HepG2 (cell line): Measurements from ENCODE around the gene DSCAM. TPM values are rescaled to one million over a fixed set of nuclear protein-coding genes. Genes with fewer than 3 reads are reported as not detected.
A peak's percentile ranks its signal among the peaks of the same experiment; 100 is the strongest.
"Not testable (repeated sequence)": the region's sequence is repeated elsewhere in the genome, so short reads cannot be mapped to it uniquely, and the experiment has no call there.

Source experiments
- ATAC-seq: fragments of 200-7000 bp; cut with Tn5 transposase; 3 replicates; pipeline ENCODE4 v1.9.1; 2020; ENCODE audit warnings: mild to moderate bottlenecking, moderate library complexity
- BruUV-seq: library from RNA; stranded (reverse); fragments of 400-500 nt; replicated peaks from 2 replicates; lab custom pipeline; 2021; lab: Mats Ljungman, UMichigan
- CTCF ChIA-PET: fragments of 300-600 bp; formaldehyde crosslinking; extraction: SDS; loops from one replicate; lab custom pipeline; 2021; ENCODE audit warnings: low total read pairs, inconsistent platforms, low intra/inter-chr PET ratio; lab: Yijun Ruan, JAX
- POLR2A ChIA-PET: fragments of 350-600 bp; sonication (Branson Sonifier 250); formaldehyde crosslinking; loops from one replicate; lab custom pipeline; 2020; ENCODE audit warnings: antibody characterized with exemption, inconsistent platforms; lab: Yijun Ruan, JAX
- DNase-seq: peaks from one replicate; pipeline ENCODE4 v3.0.0-alpha.2; 2015; ENCODE audit warnings: low spot score
- FAIRE-seq: peaks from 3 replicates; lab custom pipeline; 2011; peaks lifted over from hg19 to GRCh38; lab: Jason Lieb, UNC
- H2AFZ ChIP-seq: one replicate; pipeline ENCODE4 v1.6.1; 2011; ENCODE audit warnings: low read length, inconsistent platforms
- H3K27ac ChIP-seq: fragments of 300-600 bp; 3 replicates; pipeline ENCODE4 v1.8.0; 2011; ENCODE audit warnings: mixed run types, mild to moderate bottlenecking, mixed read lengths, low read length, inconsistent platforms; ENCODE audit not compliant: insufficient read depth; ENCODE audit errors: extremely low read length
- H3K27me3 ChIP-seq, 2 experiments: fragments of 200-600 bp in 1 of 2; 2 replicates in 1 of 2; 3 replicates in 1 of 2; pipeline versions ENCODE4 v1.6.0 to v1.8.0; 2011; ENCODE audit warnings: low read length in 2 of 2, mild to moderate bottlenecking in 2 of 2, moderate library complexity in 2 of 2, inconsistent platforms in 1 of 2; ENCODE audit not compliant: insufficient read depth in 2 of 2, control insufficient read depth in 1 of 2
- H3K36me3 ChIP-seq, 2 experiments: fragments of 200-600 bp in 1 of 2; replicated peaks in 1 of 2; 2 replicates in 1 of 2; 3 replicates in 1 of 2; pipeline versions ENCODE4 v1.5.1 to v1.8.0; 2011; ENCODE audit warnings: low read length in 2 of 2, inconsistent platforms in 1 of 2; ENCODE audit not compliant: insufficient read depth in 2 of 2, control insufficient read depth in 1 of 2
- H3K4me1 ChIP-seq: 2 replicates; pipeline ENCODE4 v1.5.1; 2012; ENCODE audit warnings: low read length, inconsistent platforms; ENCODE audit not compliant: insufficient read depth
- H3K4me2 ChIP-seq: 2 replicates; pipeline ENCODE4 v1.6.0; 2011; ENCODE audit warnings: low read depth, low read length, inconsistent platforms
- H3K4me3 ChIP-seq, 3 experiments: fragments of 200-600 bp in 1 of 3; sonication (generic), shearing (Covaris generic) in 1 of 3; replicated peaks in 1 of 3; 2 replicates each; pipeline ENCODE4 v1.5.1; 2011 to 2016; ENCODE audit warnings: low read length in 3 of 3, inconsistent platforms in 2 of 3, low read depth in 2 of 3, mild to moderate bottlenecking in 2 of 3, control low read depth in 1 of 3, mixed read lengths in 1 of 3; ENCODE audit not compliant: insufficient read depth in 1 of 3
- H3K79me2 ChIP-seq: one replicate; pipeline ENCODE4 v1.6.1; 2011; ENCODE audit warnings: low read length, inconsistent platforms; ENCODE audit not compliant: insufficient read depth
- H3K9ac ChIP-seq: 2 replicates; pipeline ENCODE4 v1.6.0; 2011; ENCODE audit warnings: mild to moderate bottlenecking, low read depth, low read length, inconsistent platforms; ENCODE audit not compliant: insufficient read depth
- H3K9me3 ChIP-seq: 2 replicates; pipeline ENCODE4 v1.5.1; 2012; ENCODE audit warnings: mild to moderate bottlenecking, low read length
- H4K20me1 ChIP-seq: 2 replicates; pipeline ENCODE4 v1.6.0; 2011; ENCODE audit warnings: inconsistent platforms, mild to moderate bottlenecking, low read length, moderate library complexity; ENCODE audit not compliant: insufficient read depth
- MAFF ChIP-seq: IDR thresholded peaks from 2 replicates; pipeline ENCODE4 v1.6.1; 2011; ENCODE audit warnings: low read depth, low read length, improper control_type of control experiment
- MAFK ChIP-seq, 2 experiments: IDR thresholded peaks in 1 of 2; conservative IDR thresholded peaks in 1 of 2; 2 replicates each; pipeline ENCODE4 v1.6.1; 2011; ENCODE audit warnings: improper control_type of control experiment in 2 of 2, low read length in 2 of 2
- PHB2 ChIP-seq: fragments of 450-650 bp; IDR thresholded peaks from 2 replicates; pipeline ENCODE4 v1.6.1; 2018; ENCODE audit not compliant: partially characterized antibody
- ZNF670 ChIP-seq: sonication (generic); formaldehyde crosslinking; IDR thresholded peaks from 2 replicates; pipeline ENCODE4 v1.8.0; 2022; ENCODE audit warnings: mild to moderate bottlenecking, missing genetic modification reagents, borderline replicate concordance
- WGBS: methylation state at CpG from one replicate; pipeline ENCODE4 v1.1.6; 2017; ENCODE audit warnings: low lambda C conversion rate; 5-methylcytosine and 5-hydroxymethylcytosine counted together
- in situ Hi-C: cut with HindIII; loops from 2 replicates; pipeline ENCODE4 v1.10.0; 2017; ENCODE audit warnings: low pct_unique_long_range_greater_than_20kb; ENCODE audit not compliant: extremely low pct_ligation_motif_present
- intact Hi-C: fragments of 100-400 bp; cut with micrococcal nuclease; formaldehyde crosslinking; loops from one replicate; pipeline ENCODE4 v1.10.0; 2022; ENCODE audit not compliant: unreplicated experiment
- polyA plus RNA-seq, 8 experiments: library from polyadenylated mRNA; depleted of rRNA in 3 of 8; stranded (reverse) in 7 of 8; unstranded in 1 of 8; fragments of >200 nt; fragmentation: Illumina TruSeq in 4 of 8; extraction: Trizol in 4 of 8; gene quantifications; 2 replicates each; pipeline versions ENCODE4 v1.2.1 to v1.2.3, GENCODE V29; 2011 to 2016; ENCODE audit warnings: low read depth in 4 of 8, missing spikeins in 1 of 8, mixed read lengths in 1 of 8; ENCODE audit not compliant: insufficient read depth in 1 of 8
- total RNA-seq, 5 experiments: library from RNA; depleted of rRNA; stranded (reverse); fragments of >200 nt; fragmentation: Illumina TruSeq; extraction: Trizol; gene quantifications; 2 replicates each; pipeline ENCODE4 v1.2.3, GENCODE V29; 2016; ENCODE audit warnings: low read depth in 1 of 5
- TF ChIP-seq, protein P1 (sequence below): IDR thresholded peaks from 2 replicates; pipeline ENCODE4 v1.6.1; 2016

The DSCAM gene
- total and polyA plus RNA-seq, 2 of the 13 experiments (the other 11 are each of a cell fraction or from before 2014, with no cell fraction given), result not detected

DNA sequence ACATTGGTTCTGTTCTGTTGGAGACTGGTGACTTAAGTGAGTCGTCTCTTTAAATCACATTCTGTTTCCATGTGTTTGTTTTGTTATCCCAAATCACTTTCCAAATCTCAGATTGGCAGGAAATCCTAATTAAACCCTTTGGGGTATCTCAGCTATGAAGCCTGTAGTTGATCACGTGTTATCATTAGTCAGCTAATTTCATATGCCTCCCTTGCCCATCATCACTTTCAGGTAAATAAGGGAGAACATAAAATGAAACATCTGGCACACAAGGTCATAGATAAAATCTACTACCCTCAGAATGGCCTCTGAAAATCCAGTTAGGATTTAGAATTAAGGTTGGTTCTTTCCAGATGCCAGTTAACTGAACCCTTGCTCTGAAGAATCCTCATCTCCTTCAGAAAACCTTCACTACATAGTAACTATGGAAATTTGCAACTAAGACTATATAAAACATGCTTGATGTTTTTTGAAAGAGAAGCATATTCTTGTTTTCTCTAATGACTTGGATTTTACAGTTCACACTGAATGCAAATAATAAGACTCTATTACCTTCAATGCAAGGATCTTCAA, 401.5 kb downstream of the DSCAM start:
- no peak for FAIRE-seq
- in situ Hi-C loops, result no loop called here
- Histone ChIP-seq H2AFZ (no peak overlapping the region), H3K4me3 (no peak overlapping the region), H3K79me2 (no peaks in the 10 kb centered on the region), H3K27me3 (no peaks in the 10 kb centered on the region), H3K36me3 (no peaks in the 10 kb centered on the region), H3K4me1 (no peaks in the 10 kb centered on the region), H3K4me2 (no peak overlapping the region), H4K20me1 (no peaks in the 10 kb centered on the region), H3K27ac (no peak overlapping the region), H3K9me3 (peaks cover 92% of the 10 kb centered on the region), H3K9ac (no peak overlapping the region)
- CTCF ChIA-PET, result no interaction called here
- intact Hi-C loops, result no loop called here
- ATAC-seq, result no peak
- no TSS peak for BruUV-seq
- 0% methylated on average over 2 of the region's 2 CpGs for WGBS
- TF ChIP-seq MAFK (conservative IDR thresholded peaks at IDR 0.05 in 1 of 2, IDR thresholded peaks at IDR 0.05 in 1 of 2; ENCODE audit: low read length in 2 of 2) (peak; percentile 15 to 74; a peak in 2 of 4 replicates), PHB2 (no peak), MAFF (peak; percentile 71), ZNF670 (CRISPR knock-in tag) (no peak)
- TF ChIP-seq, protein P1, sequence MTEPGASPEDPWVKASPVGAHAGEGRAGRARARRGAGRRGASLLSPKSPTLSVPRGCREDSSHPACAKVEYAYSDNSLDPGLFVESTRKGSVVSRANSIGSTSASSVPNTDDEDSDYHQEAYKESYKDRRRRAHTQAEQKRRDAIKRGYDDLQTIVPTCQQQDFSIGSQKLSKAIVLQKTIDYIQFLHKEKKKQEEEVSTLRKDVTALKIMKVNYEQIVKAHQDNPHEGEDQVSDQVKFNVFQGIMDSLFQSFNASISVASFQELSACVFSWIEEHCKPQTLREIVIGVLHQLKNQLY, result no peak
- no peak for DNase-seq
- POLR2A ChIA-PET, result no interaction called here

DNA sequence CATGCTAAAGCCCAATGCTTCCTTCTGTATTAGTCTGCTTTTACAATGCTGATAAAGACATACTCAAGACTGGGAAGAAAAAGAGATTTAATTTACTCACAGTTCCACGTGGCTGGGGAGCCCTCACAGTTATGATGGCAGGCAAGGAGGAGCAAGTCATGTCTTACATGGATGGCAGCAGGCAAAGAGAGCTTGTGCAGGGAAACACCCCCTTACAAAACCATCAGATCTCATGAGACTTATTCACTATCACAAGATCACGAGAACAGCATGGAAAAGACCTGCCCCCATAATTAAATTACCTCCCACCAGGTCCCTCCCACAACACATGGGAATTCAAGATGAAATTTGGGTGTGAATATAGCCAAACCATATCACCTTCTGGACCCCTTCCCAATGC, 407.4 kb downstream of the DSCAM start:
- in situ Hi-C loops, H3K9ac ChIP-seq, H3K36me3 ChIP-seq, POLR2A ChIA-PET, H3K4me3 ChIP-seq, H3K4me1 ChIP-seq, H3K79me2 ChIP-seq, H2AFZ ChIP-seq, FAIRE-seq, H3K27me3 ChIP-seq, H3K27ac ChIP-seq, H3K4me2 ChIP-seq, ATAC-seq, CTCF ChIA-PET, DNase-seq, intact Hi-C loops, H4K20me1 ChIP-seq, BruUV-seq: not testable (repeated sequence)
- WGBS, result 0% methylated on average over 2 of the region's 2 CpGs
- H3K9me3 ChIP-seq, result peaks cover 91% of the 10 kb centered on the region
